ENCODE measurements around the gene DLL1. TPM values are rescaled to one million over a fixed set of nuclear protein-coding genes. Genes with fewer than 3 reads are reported as not detected.

DLL1 gene
- total RNA-seq, 1 experiment from 2014 or later: 0.84 TPM

DNA sequence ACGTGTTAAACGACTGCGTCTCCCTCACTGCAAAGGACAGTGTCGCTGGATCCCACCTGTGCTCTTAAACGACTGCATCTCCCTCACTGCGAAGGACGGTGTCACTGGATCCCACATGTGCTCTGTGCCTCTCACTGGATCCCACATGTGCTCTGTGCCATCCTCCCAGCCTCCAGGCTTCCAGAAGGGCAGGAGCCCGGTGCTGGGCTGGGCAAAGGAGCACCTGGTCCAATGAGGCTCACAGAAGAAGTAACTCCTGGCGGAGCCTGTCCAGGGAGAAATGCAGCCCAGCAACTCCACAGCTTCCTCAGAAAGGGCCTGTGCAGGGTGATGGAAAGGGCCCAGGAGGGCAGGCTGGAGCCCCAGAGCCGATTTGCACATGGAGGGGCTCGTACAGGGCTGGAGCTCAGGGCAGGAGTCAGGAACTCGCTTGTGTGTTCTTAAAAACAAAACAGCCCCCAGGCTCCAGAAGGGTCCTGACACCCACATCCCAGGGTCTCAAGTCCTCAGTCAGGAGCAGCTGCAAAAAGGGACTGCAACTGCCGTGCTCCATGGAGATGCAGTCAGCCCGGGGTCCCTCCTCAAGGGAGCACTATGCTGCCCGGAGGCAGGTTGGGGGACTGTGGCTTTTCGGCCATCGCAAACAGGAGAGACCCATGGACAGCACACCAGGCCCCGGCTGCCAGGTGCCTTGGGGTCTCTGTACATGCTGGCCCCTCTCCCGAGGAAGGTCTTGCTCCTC lies 52.7 kb downstream of the DLL1 start:
- Histone ChIP-seq H3K27ac (ENCODE audit: low read length) (no peak overlapping the region), H3K27me3 (ENCODE audit: low read length) (no peaks in the 10 kb centered on the region), H2AFZ (ENCODE audit: low read length) (no peak overlapping the region), H4K20me1 (ENCODE audit: low read length) (no peaks in the 10 kb centered on the region), H3F3A (ENCODE audit: low read length, unreplicated experiment) (no peaks in the 10 kb centered on the region), H3K4me2 (ENCODE audit: low read length) (no peak overlapping the region), H3K4me3 (ENCODE audit: low read length) (no peak overlapping the region), H3K36me3 (ENCODE audit: low read depth, low read length) (no peaks in the 10 kb centered on the region), H3K9me2 (replicated peaks; ENCODE audit: low read length) (no peaks in the 10 kb centered on the region), H3K79me2 (ENCODE audit: low read length) (no peaks in the 10 kb centered on the region), H3K9me3 (ENCODE audit: low read length) (no peaks in the 10 kb centered on the region), H3K9ac (ENCODE audit: low read length) (no peak overlapping the region), H3K4me1 (ENCODE audit: insufficient read depth, low read length) (no peaks in the 10 kb centered on the region)
- ATAC-seq (no peak), DNase-seq (no peak)
- POLR2A ChIA-PET (ENCODE audit: unreplicated experiment): no interaction called here
- BruUV-seq (replicated peaks): no TSS peak
- intact Hi-C loops (cut with micrococcal nuclease): no loop called here
- no peak for TF ChIP-seq EZH2phosphoT487 (IDR thresholded peaks at IDR 0.05; ENCODE audit: borderline replicate concordance, low read length)
- no peak for TF ChIP-seq EZH2 (IDR thresholded peaks at IDR 0.05; ENCODE audit: low read length, unreplicated experiment)
- TF ChIP-seq, protein P1, sequence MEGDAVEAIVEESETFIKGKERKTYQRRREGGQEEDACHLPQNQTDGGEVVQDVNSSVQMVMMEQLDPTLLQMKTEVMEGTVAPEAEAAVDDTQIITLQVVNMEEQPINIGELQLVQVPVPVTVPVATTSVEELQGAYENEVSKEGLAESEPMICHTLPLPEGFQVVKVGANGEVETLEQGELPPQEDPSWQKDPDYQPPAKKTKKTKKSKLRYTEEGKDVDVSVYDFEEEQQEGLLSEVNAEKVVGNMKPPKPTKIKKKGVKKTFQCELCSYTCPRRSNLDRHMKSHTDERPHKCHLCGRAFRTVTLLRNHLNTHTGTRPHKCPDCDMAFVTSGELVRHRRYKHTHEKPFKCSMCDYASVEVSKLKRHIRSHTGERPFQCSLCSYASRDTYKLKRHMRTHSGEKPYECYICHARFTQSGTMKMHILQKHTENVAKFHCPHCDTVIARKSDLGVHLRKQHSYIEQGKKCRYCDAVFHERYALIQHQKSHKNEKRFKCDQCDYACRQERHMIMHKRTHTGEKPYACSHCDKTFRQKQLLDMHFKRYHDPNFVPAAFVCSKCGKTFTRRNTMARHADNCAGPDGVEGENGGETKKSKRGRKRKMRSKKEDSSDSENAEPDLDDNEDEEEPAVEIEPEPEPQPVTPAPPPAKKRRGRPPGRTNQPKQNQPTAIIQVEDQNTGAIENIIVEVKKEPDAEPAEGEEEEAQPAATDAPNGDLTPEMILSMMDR (conservative IDR thresholded peaks at IDR 0.05; ENCODE audit: low read depth, low read length): no peak
- CTCF ChIA-PET: no interaction called here

DNA sequence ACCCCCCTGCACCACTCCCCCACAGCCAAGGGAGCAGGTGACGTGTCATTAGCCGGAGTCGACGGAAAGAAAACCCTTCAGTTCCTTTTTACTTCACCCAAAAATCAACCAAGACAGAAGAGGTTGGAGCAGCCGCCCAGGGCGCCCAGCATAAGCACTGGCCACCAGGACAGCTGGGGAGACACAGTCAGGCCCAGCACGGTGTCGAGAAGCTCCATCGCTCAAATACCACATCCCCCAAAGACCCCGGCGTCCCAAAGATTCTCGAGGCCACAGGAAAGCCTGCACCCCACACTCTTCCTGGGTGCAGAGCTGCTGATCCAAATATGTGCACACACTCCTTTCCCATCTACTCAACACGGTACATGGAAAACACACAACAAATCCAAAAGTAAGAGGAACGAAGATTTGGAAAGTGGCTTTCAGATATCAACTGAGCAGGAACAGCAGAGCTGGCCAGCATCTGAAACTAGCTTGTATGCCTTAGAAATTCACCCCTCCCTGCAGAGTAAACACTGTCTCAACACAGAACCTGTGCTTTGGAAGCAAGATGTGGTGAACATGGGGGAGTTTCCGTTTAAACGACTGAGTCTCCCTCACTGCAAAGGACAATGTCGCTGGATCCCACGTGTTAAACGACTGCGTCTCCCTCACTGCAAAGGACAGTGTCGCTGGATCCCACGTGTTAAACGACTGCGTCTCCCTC lies 54.6 kb downstream of the DLL1 start:
- no TSS peak for BruUV-seq (replicated peaks)
- H3K4me3 ChIP-seq (ENCODE audit: low read length): no peak overlapping the region
- no peaks in the 10 kb centered on the region for H3K9me2 ChIP-seq (replicated peaks; ENCODE audit: low read length)
- H3K9me3 ChIP-seq (ENCODE audit: low read length): no peaks in the 10 kb centered on the region
- no peak overlapping the region for H3K27ac ChIP-seq (ENCODE audit: low read length)
- ATAC-seq: no peak
- intact Hi-C loops (cut with micrococcal nuclease): no loop called here
- H3K27me3 ChIP-seq (ENCODE audit: low read length): no peaks in the 10 kb centered on the region
- H3K36me3 ChIP-seq (ENCODE audit: low read depth, low read length): no peaks in the 10 kb centered on the region
- H3K79me2 ChIP-seq (ENCODE audit: low read length): no peaks in the 10 kb centered on the region
- peaks cover 7% of the 10 kb centered on the region; the same call in 1 of the 2 replicates for H3K4me1 ChIP-seq (ENCODE audit: insufficient read depth, low read length)
- no peak overlapping the region for H3K9ac ChIP-seq (ENCODE audit: low read length)
- no peaks in the 10 kb centered on the region for H3F3A ChIP-seq (ENCODE audit: low read length, unreplicated experiment)
- TF ChIP-seq EZH2 (IDR thresholded peaks at IDR 0.05; ENCODE audit: low read length, unreplicated experiment) (no peak), EZH2phosphoT487 (IDR thresholded peaks at IDR 0.05; ENCODE audit: borderline replicate concordance, low read length) (no peak)
- TF ChIP-seq, protein P1 (conservative IDR thresholded peaks at IDR 0.05; ENCODE audit: low read depth, low read length): no peak
- no peak overlapping the region for H3K4me2 ChIP-seq (ENCODE audit: low read length)
- DNase-seq: no peak
- no peaks in the 10 kb centered on the region for H4K20me1 ChIP-seq (ENCODE audit: low read length)
- POLR2A ChIA-PET (ENCODE audit: unreplicated experiment): no interaction called here
- CTCF ChIA-PET: no interaction called here
- H2AFZ ChIP-seq (ENCODE audit: low read length): no peak overlapping the region
